IMR-90 (cell line): Measurements from ENCODE around the gene DPAGT1. TPM values are rescaled to one million over a fixed set of nuclear protein-coding genes. Genes with fewer than 3 reads are reported as not detected.

ENCODE experiments used
- ATAC-seq: fragments of 200-7000 bp; cut with Tn5 transposase; 2 replicates; pipeline ENCODE4 v1.9.1; 2020; ENCODE audit warnings: low read depth, mild to moderate bottlenecking, moderate library complexity
- BruUV-seq: library from RNA; stranded (reverse); fragments of 400-500 nt; replicated peaks from 2 replicates; lab custom pipeline; 2021; lab: Mats Ljungman, UMichigan
- CTCF ChIA-PET: fragments of 300-600 bp; formaldehyde crosslinking; extraction: SDS; loops from one replicate; lab custom pipeline; 2021; ENCODE audit warnings: antibody characterized with exemption; lab: Yijun Ruan, JAX
- POLR2A ChIA-PET: fragments of 300-600 bp; sonication (Branson Sonifier 250); formaldehyde crosslinking; loops from one replicate; lab custom pipeline; 2022; ENCODE audit warnings: antibody characterized with exemption; ENCODE audit not compliant: unreplicated experiment; lab: Charles Lee
- DNase-seq: peaks from one replicate; pipeline ENCODE4 v3.0.0; 2013
- H2AFZ ChIP-seq: replicated peaks from 2 replicates; pipeline ENCODE3; 2013; ENCODE audit warnings: low read length, mild to moderate bottlenecking; ENCODE audit not compliant: poor library complexity
- H2AK5ac ChIP-seq: 2 replicates; pipeline ENCODE4 v1.6.1; 2013; ENCODE audit warnings: low read depth, low read length, inconsistent platforms
- H2AK9ac ChIP-seq: replicated peaks from 2 replicates; pipeline ENCODE3; 2013; ENCODE audit warnings: mild to moderate bottlenecking, low read depth, low read length, moderate library complexity; ENCODE audit not compliant: poor library complexity
- H2BK120ac ChIP-seq: 2 replicates; pipeline ENCODE4 v1.6.1; 2013; ENCODE audit warnings: low read depth, low read length, inconsistent platforms
- H2BK15ac ChIP-seq: 3 replicates; pipeline ENCODE4 v1.6.1; 2013; ENCODE audit warnings: low read depth, low read length, inconsistent platforms
- H2BK20ac ChIP-seq: 2 replicates; pipeline ENCODE4 v1.6.1; 2013; ENCODE audit warnings: low read depth, mild to moderate bottlenecking, inconsistent platforms, low read length, moderate library complexity
- H2BK5ac ChIP-seq: 2 replicates; pipeline ENCODE4 v1.6.1; 2013; ENCODE audit warnings: mild to moderate bottlenecking, low read depth, low read length, inconsistent platforms; ENCODE audit not compliant: poor library complexity, severe bottlenecking
- H3K14ac ChIP-seq: replicated peaks from 2 replicates; pipeline ENCODE4 v1.6.1; 2013; ENCODE audit warnings: low read depth, low read length, inconsistent platforms
- H3K18ac ChIP-seq: 2 replicates; pipeline ENCODE4 v1.6.1; 2013; ENCODE audit warnings: low read depth, low read length, control low read depth
- H3K23ac ChIP-seq: 2 replicates; pipeline ENCODE4 v1.6.1; 2013; ENCODE audit warnings: low read depth, low read length, inconsistent platforms
- H3K27ac ChIP-seq: 2 replicates; pipeline ENCODE4 v1.5.1; 2013; ENCODE audit warnings: mild to moderate bottlenecking, control low read depth, low read length; ENCODE audit not compliant: insufficient read depth
- H3K27me3 ChIP-seq: 2 replicates; pipeline ENCODE4 v1.6.1; 2013; ENCODE audit warnings: low read length; ENCODE audit not compliant: control insufficient read depth, insufficient read depth
- H3K36me3 ChIP-seq: 2 replicates; pipeline ENCODE4 v1.6.1; 2013; ENCODE audit warnings: low read length, mixed read lengths; ENCODE audit not compliant: control insufficient read depth, insufficient read depth
- H3K4ac ChIP-seq: 2 replicates; pipeline ENCODE4 v1.6.1; 2013; ENCODE audit warnings: low read depth, low read length, inconsistent platforms
- H3K4me1 ChIP-seq: 2 replicates; pipeline ENCODE4 v1.6.1; 2013; ENCODE audit warnings: low read length, mixed read lengths; ENCODE audit not compliant: control insufficient read depth, insufficient read depth
- H3K4me2 ChIP-seq: 2 replicates; pipeline ENCODE4 v1.6.1; 2013; ENCODE audit warnings: low read depth, mild to moderate bottlenecking, control low read depth, low read length, moderate library complexity
- H3K4me3 ChIP-seq: 2 replicates; pipeline ENCODE4 v1.5.1; 2013; ENCODE audit warnings: low read depth, mild to moderate bottlenecking, control low read depth, low read length, moderate library complexity; ENCODE audit not compliant: insufficient read depth
- H3K56ac ChIP-seq: 2 replicates; pipeline ENCODE4 v1.6.1; 2013; ENCODE audit warnings: low read length, inconsistent platforms; ENCODE audit not compliant: insufficient read depth; ENCODE audit errors: extremely low read depth
- H3K79me1 ChIP-seq, 2 experiments: 2 replicates each; pipeline ENCODE4 v1.6.1; 2013; ENCODE audit warnings: low read length in 2 of 2, inconsistent platforms in 1 of 2, low read depth in 1 of 2
- H3K9ac ChIP-seq: 2 replicates; pipeline ENCODE4 v1.6.1; 2013; ENCODE audit warnings: low read depth, low read length, control low read depth
- H3K9me1 ChIP-seq: 2 replicates; pipeline ENCODE4 v1.6.1; 2013; ENCODE audit warnings: low read length, inconsistent platforms; ENCODE audit not compliant: insufficient read depth
- H3K9me3 ChIP-seq: 2 replicates; pipeline ENCODE4 v1.6.1; 2013; ENCODE audit warnings: low read length; ENCODE audit not compliant: control insufficient read depth, insufficient read depth
- H4K20me1 ChIP-seq: 2 replicates; pipeline ENCODE4 v1.6.1; 2013; ENCODE audit warnings: low read length, inconsistent platforms; ENCODE audit not compliant: insufficient read depth
- H4K5ac ChIP-seq: 2 replicates; pipeline ENCODE4 v1.6.1; 2013; ENCODE audit warnings: mild to moderate bottlenecking, low read depth, low read length, control low read depth
- H4K8ac ChIP-seq, 2 experiments: 2 replicates each; pipeline ENCODE4 v1.6.1; 2013; ENCODE audit warnings: low read depth in 2 of 2, low read length in 2 of 2, control low read depth in 1 of 2, inconsistent platforms in 1 of 2
- H4K91ac ChIP-seq: 2 replicates; pipeline ENCODE4 v1.6.1; 2013; ENCODE audit warnings: low read depth, low read length, inconsistent platforms; ENCODE audit not compliant: insufficient read depth
- CEBPB ChIP-seq: IDR thresholded peaks from 2 replicates; pipeline ENCODE4 v1.6.1; 2012; ENCODE audit warnings: low read depth, low read length, improper control_type of control experiment
- CHD1 ChIP-seq: IDR thresholded peaks from 2 replicates; pipeline ENCODE4 v1.6.1; 2012; ENCODE audit warnings: low read depth, low read length, improper control_type of control experiment
- FOS ChIP-seq: fragments of 150-350 bp; IDR thresholded peaks from 2 replicates; pipeline ENCODE4 v1.6.1; 2016; ENCODE audit warnings: low read depth, low read length
- MAFK ChIP-seq: IDR thresholded peaks from 2 replicates; pipeline ENCODE4 v1.6.1; 2012; ENCODE audit warnings: low read depth, low read length, improper control_type of control experiment
- MAZ ChIP-seq: IDR thresholded peaks from 2 replicates; pipeline ENCODE4 v1.6.1; 2012; ENCODE audit warnings: low read depth, mild to moderate bottlenecking, low read length, improper control_type of control experiment, moderate library complexity, borderline replicate concordance
- MXI1 ChIP-seq: IDR thresholded peaks from 2 replicates; pipeline ENCODE4 v1.6.1; 2012; ENCODE audit warnings: low read depth, mild to moderate bottlenecking, low read length, moderate library complexity, borderline replicate concordance
- NFE2L2 ChIP-seq: fragments of 150-350 bp; IDR thresholded peaks from 2 replicates; pipeline ENCODE4 v1.6.1; 2016; ENCODE audit warnings: low read depth, mild to moderate bottlenecking, low read length
- POLR2A ChIP-seq: IDR thresholded peaks from 2 replicates; pipeline ENCODE4 v1.6.1; 2012; ENCODE audit warnings: mild to moderate bottlenecking, low read depth, low read length
- RAD21 ChIP-seq: IDR thresholded peaks from 2 replicates; pipeline ENCODE4 v1.6.1; 2012; ENCODE audit warnings: low read length, improper control_type of control experiment
- RFX5 ChIP-seq: IDR thresholded peaks from 2 replicates; pipeline ENCODE4 v1.8.0; 2012; ENCODE audit warnings: low read depth, mild to moderate bottlenecking, low read length, moderate library complexity
- SMC3 ChIP-seq: fragments of 150-350 bp; IDR thresholded peaks from 2 replicates; pipeline ENCODE4 v1.6.1; 2016; ENCODE audit warnings: low read depth, mild to moderate bottlenecking, antibody characterized with exemption, low read length, moderate library complexity
- WGBS, 2 experiments: methylation state at CpG; one replicate each; pipeline versions ENCODE4 v1.1.5 to v1.1.7; 2013; ENCODE audit warnings: missing lambda C conversion rate in 2 of 2; ENCODE audit not compliant: insufficient read length in 1 of 2; ENCODE audit errors: extremely low coverage in 2 of 2; 5-methylcytosine and 5-hydroxymethylcytosine counted together
- dilution Hi-C: fragments of 300-500 bp; cut with HindIII; formaldehyde crosslinking; loops from one replicate; pipeline ENCODE4 v1.14.3; 2018; ENCODE audit warnings: low sequenced_read_pairs; ENCODE audit not compliant: unreplicated experiment
- in situ Hi-C: fragments of 300-500 bp; cut with MboI; formaldehyde crosslinking; loops from 3 replicates; pipeline ENCODE4 v1.14.3; 2019; ENCODE audit warnings: low sequenced_read_pairs, inconsistent platforms, mixed read lengths
- intact Hi-C: fragments of 100-400 bp; cut with micrococcal nuclease; formaldehyde crosslinking; loops from 2 replicates; pipeline ENCODE4 v1.10.0; 2022
- polyA plus RNA-seq, 3 experiments: library from polyadenylated mRNA; depleted of rRNA; stranded (reverse); fragments of >200 nt; gene quantifications; 2 replicates each; pipeline ENCODE4 v1.2.3, GENCODE V29; 2012; ENCODE audit warnings: low replicate concordance in 1 of 3
- total RNA-seq: library from RNA; depleted of rRNA; stranded (reverse); fragments of >200 nt; gene quantifications from 2 replicates; pipeline ENCODE4 v1.2.3, GENCODE V29; 2012
- TF ChIP-seq, protein P1 (sequence below): conservative IDR thresholded peaks from 2 replicates; pipeline ENCODE4 v1.5.1; 2012; ENCODE audit warnings: mild to moderate bottlenecking, low read depth, low read length, improper control_type of control experiment
- TF ChIP-seq, protein P2 (sequence below): fragments of 150-350 bp; IDR thresholded peaks from 2 replicates; pipeline ENCODE4 v1.6.1; 2017; ENCODE audit warnings: mild to moderate bottlenecking, antibody characterized with exemption, low read length, low read depth

The DPAGT1 gene
- total and polyA plus RNA-seq, 2 of the 4 experiments (the other 2 are of a cell fraction) = 15.2 to 53.4 TPM

DNA sequence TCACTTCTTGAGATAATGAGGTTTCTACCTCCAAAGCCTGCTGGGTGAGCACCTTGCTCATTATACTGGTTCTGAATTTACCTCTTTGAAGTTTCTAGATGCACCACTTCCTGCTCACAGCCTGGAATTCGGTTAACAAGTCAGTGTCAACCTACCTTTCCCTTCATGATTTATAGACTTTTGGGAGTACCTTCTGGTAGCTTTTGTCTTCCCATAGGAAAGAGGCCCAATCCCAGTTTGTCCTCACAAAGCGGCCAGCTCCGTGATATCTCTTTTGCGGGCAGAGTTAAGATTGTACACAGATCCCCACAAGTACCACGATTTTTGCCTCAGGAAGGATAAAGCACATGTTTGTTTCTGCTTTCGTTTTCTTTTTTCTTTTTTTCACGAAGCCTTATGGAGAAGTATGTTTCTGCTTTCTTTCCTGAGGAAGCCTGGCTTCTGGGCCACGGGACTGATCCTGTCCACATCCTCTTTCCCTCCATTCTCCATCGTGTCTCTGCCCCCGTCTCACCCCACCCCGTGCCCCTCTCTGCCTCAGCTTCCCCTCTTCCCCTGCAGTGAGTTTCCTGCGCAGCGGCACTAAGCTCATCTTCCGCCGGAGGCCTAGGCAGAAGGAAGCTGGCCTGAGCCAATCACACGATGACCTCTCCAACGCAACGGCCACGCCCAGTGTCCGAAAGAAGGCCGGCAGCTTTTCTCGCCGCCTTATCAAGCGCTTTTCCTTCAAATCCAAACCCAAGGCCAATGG, 14.0 kb upstream of the DPAGT1 start:
- Histone ChIP-seq H3K27ac (no peak overlapping the region), H4K20me1 (no peaks in the 10 kb centered on the region), H3K9me1 (peaks cover 3% of the 10 kb centered on the region; the same call in 1 of the 2 replicates), H4K91ac (no peak overlapping the region), H3K18ac (no peak overlapping the region), H3K14ac (no peak overlapping the region), H3K4me2 (no peak overlapping the region), H3K4me1 (no peaks in the 10 kb centered on the region; the same call in 1 of the 2 replicates), H3K23ac (no peak overlapping the region), H2BK15ac (no peak overlapping the region), H2BK5ac (no peak overlapping the region), H3K9ac (no peak overlapping the region), H3K4ac (no peak overlapping the region), H3K4me3 (no peak overlapping the region), H3K56ac (no peak overlapping the region), H2BK20ac (no peak overlapping the region), H2AFZ (no peak overlapping the region), H4K5ac (no peak overlapping the region), H3K36me3 (peaks cover 34% of the 10 kb centered on the region), H2AK5ac (no peak overlapping the region), H2AK9ac (no peak overlapping the region), H3K27me3 (no peaks in the 10 kb centered on the region), H4K8ac (no peak overlapping the region), H3K79me1 (peaks cover 0 to 3% of the 10 kb centered on the region in 2 experiments; a peak in 1 of 4 replicates), H3K9me3 (no peaks in the 10 kb centered on the region), H2BK120ac (no peak overlapping the region)
- POLR2A ChIA-PET = no interaction called here
- DNase-seq = no peak
- dilution Hi-C loops (no loop called here), in situ Hi-C loops (no loop called here), intact Hi-C loops (no loop called here)
- 83% methylated on average over 17 of the region's 24 CpGs; no CpG with 5 or more reads in 1 of the 2 experiments for WGBS, 2 experiments
- TF ChIP-seq RAD21 (no peak), CHD1 (no peak), CEBPB (no peak), SMC3 (no peak), FOS (no peak), NFE2L2 (no peak), POLR2A (no peak), MAZ (no peak), MAFK (no peak), RFX5 (no peak), MXI1 (no peak)
- TF ChIP-seq, protein P1, sequence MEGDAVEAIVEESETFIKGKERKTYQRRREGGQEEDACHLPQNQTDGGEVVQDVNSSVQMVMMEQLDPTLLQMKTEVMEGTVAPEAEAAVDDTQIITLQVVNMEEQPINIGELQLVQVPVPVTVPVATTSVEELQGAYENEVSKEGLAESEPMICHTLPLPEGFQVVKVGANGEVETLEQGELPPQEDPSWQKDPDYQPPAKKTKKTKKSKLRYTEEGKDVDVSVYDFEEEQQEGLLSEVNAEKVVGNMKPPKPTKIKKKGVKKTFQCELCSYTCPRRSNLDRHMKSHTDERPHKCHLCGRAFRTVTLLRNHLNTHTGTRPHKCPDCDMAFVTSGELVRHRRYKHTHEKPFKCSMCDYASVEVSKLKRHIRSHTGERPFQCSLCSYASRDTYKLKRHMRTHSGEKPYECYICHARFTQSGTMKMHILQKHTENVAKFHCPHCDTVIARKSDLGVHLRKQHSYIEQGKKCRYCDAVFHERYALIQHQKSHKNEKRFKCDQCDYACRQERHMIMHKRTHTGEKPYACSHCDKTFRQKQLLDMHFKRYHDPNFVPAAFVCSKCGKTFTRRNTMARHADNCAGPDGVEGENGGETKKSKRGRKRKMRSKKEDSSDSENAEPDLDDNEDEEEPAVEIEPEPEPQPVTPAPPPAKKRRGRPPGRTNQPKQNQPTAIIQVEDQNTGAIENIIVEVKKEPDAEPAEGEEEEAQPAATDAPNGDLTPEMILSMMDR = no peak
- TF ChIP-seq, protein P2, sequence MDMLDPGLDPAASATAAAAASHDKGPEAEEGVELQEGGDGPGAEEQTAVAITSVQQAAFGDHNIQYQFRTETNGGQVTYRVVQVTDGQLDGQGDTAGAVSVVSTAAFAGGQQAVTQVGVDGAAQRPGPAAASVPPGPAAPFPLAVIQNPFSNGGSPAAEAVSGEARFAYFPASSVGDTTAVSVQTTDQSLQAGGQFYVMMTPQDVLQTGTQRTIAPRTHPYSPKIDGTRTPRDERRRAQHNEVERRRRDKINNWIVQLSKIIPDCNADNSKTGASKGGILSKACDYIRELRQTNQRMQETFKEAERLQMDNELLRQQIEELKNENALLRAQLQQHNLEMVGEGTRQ = no peak
- CTCF ChIA-PET = interaction anchor here (0.6 kb wide), 1 partner anchor 81 kb away, joined by 3 read pairs; no protein-coding TSS in a partner anchor
- ATAC-seq = no peak
- no TSS peak for BruUV-seq
